Breast epithelium (tissue), 3 donors: ENCODE measurements around the gene ATP9A.

ENCODE experiments used
- POLR2A ChIP-seq: fragments of 450-650 bp; IDR thresholded peaks from one replicate; pipeline ENCODE4 v1.6.1; 2016; ENCODE audit warnings: antibody characterized with exemption, mild to moderate bottlenecking, moderate library complexity
- TF ChIP-seq, protein P1 (sequence below), 3 donors: fragments of 450-650 bp; IDR thresholded peaks; one replicate each; pipeline ENCODE4 v1.5.1; 2016 to 2017; ENCODE audit warnings: antibody characterized with exemption in 3 of 3, mild to moderate bottlenecking in 3 of 3, moderate library complexity in 3 of 3

DNA sequence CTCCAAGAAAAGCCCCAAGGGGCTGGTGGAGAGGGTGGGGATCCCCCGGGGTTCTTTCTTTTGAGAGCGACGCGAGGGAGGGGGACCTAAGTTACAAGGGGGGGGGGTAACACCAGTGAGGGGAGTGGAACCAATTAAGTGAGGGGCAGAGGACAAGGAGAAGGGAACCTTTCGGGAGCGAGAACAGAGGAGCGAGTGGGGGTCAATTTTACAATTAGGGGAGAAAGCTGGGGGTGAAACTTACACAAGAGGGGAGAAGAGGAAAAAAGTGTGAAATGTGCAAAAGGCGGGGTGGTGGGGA lies 33.6 kb upstream of the ATP9A start:
- no peak for TF ChIP-seq POLR2A
- TF ChIP-seq, protein P1, sequence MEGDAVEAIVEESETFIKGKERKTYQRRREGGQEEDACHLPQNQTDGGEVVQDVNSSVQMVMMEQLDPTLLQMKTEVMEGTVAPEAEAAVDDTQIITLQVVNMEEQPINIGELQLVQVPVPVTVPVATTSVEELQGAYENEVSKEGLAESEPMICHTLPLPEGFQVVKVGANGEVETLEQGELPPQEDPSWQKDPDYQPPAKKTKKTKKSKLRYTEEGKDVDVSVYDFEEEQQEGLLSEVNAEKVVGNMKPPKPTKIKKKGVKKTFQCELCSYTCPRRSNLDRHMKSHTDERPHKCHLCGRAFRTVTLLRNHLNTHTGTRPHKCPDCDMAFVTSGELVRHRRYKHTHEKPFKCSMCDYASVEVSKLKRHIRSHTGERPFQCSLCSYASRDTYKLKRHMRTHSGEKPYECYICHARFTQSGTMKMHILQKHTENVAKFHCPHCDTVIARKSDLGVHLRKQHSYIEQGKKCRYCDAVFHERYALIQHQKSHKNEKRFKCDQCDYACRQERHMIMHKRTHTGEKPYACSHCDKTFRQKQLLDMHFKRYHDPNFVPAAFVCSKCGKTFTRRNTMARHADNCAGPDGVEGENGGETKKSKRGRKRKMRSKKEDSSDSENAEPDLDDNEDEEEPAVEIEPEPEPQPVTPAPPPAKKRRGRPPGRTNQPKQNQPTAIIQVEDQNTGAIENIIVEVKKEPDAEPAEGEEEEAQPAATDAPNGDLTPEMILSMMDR (IDR thresholded peaks at IDR 0.05) = no peak
